Activated T-cell treated with anti-CD3 and anti-CD28 coated beads, Interleukin-2, amount 50 U/mL, for 72 hours (primary cell): Measurements from ENCODE around the gene TMEM235. TPM values are rescaled to one million over a fixed set of nuclear protein-coding genes. Genes with fewer than 3 reads are reported as not detected.

Source experiments
- ATAC-seq, 2 donors: fragments of 150-1000 bp; cut with Tn5 transposase; replicated peaks in 1 of 2; 2 replicates each; pipeline ENCODE4 v1.10.0; 2021; ENCODE audit warnings: moderate library complexity in 2 of 2, mild to moderate bottlenecking in 1 of 2
- DNase-seq, 2 donors: peaks; one replicate each; pipeline ENCODE4 v3.0.0; 2021 to 2022; ENCODE audit warnings: mixed read lengths in 1 of 2
- H3K27ac Mint-ChIP-seq: one replicate; pipeline ENCODE4 v1.8.0; 2022; ENCODE audit warnings: mild to moderate bottlenecking, moderate library complexity, mixed read lengths
- H3K27me3 Mint-ChIP-seq: one replicate; pipeline ENCODE4 v1.8.0; 2022; ENCODE audit warnings: low read depth, mixed read lengths
- H3K36me3 Mint-ChIP-seq, 2 donors: one replicate each; pipeline ENCODE4 v1.8.0; 2022; ENCODE audit warnings: mixed read lengths in 2 of 2, mild to moderate bottlenecking in 1 of 2; ENCODE audit not compliant: insufficient read depth in 2 of 2
- H3K4me1 Mint-ChIP-seq: one replicate; pipeline ENCODE4 v1.8.0; 2022; ENCODE audit warnings: low read depth, mixed read lengths
- H3K4me3 Mint-ChIP-seq, 2 donors: one replicate each; pipeline ENCODE4 v1.8.0; 2022; ENCODE audit warnings: mild to moderate bottlenecking in 2 of 2, mixed read lengths in 2 of 2, moderate library complexity in 2 of 2
- H3K9me3 Mint-ChIP-seq, 2 donors: one replicate each; pipeline ENCODE4 v1.8.0; 2022; ENCODE audit warnings: mixed read lengths in 2 of 2
- total RNA-seq, 2 donors: library from RNA; stranded (reverse); gene quantifications; one replicate each; pipeline ENCODE4 v1.2.3, GENCODE V29; 2022

Gene TMEM235
- total RNA-seq, 2 donors from 2014 or later: not detected

- DNase-seq (no peak), ATAC-seq (no peak)
- Mint-ChIP-seq H3K27me3 (peaks cover 12% of the 10 kb centered on the region), H3K4me1 (peaks cover 13% of the 10 kb centered on the region), H3K36me3 (no peaks in the 10 kb centered on the region), H3K4me3 (no peak overlapping the region), H3K27ac (no peak overlapping the region), H3K9me3 (no peaks in the 10 kb centered on the region)
These were observed 5.1 kb downstream of the TMEM235 start for GRCh38 chr17:78236362-78237127.

DNA sequence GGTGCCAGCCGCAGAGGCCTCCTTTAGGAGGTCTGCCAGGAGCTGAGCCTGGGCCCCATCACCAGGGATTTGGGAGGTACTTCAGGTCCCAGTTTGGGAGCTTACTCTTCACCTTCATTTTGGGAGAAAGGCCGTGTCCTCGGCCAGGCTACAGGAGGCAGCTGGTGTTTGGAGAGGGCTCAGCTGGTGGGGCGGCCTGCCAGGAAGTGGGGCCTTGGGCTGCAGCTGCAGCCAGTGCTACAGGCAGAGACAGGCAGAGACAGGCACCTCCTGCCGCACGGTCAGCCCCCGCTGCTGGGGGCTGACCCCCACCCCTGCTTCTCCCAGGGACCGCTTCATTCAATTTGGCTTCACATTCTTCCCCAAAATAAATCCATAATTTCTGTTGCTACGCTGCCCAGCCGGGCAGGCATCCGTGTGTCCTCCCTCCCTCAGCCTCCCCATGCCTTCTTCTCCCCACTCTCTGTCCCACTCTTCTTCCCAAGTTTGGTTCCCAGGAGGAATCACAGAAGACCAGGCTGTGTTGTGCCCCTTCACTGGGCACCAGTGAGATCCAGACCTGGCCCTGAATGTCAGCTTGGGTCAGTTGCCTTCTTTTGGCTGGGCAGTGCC is 6.1 kb downstream of the TMEM235 start:
- Mint-ChIP-seq H3K9me3 (no peaks in the 10 kb centered on the region), H3K4me1 (peaks cover 6% of the 10 kb centered on the region), H3K4me3 (no peak overlapping the region), H3K36me3 (no peaks in the 10 kb centered on the region), H3K27ac (no peak overlapping the region), H3K27me3 (peaks cover 7% of the 10 kb centered on the region)
- no peak for ATAC-seq
- no peak for DNase-seq

GRCh38 chr17:78238823-78239488 is 7.5 kb downstream of the TMEM235 start:
- Mint-ChIP-seq H3K27ac (no peak overlapping the region), H3K4me1 (peaks cover 9% of the 10 kb centered on the region), H3K9me3 (no peaks in the 10 kb centered on the region), H3K36me3 (no peaks in the 10 kb centered on the region), H3K4me3 (no peak overlapping the region), H3K27me3 (no peaks in the 10 kb centered on the region)
- no peak for ATAC-seq
- DNase-seq: no peak

DNA sequence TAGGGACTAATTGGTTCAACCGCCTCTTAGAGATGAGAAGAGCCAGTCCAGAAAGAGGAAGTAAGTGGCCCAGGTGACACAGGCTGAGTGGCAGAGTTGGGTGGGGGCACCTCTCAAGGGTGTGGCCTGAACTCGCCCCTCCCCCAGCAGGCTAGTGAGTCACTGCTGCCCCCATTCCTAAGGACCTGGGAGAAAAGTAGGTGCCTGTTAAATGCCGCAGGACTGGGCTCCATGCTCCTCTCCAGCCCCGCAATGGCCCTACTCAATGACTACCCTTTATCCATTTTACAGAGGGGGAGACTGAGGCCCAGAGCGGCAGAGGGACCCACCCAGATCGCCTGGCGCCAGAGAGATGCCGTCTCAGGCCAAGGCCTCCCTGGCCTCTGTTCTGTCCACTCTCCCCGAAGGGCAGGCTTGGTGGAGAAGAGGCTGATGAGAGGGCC is 8.1 kb downstream of the TMEM235 start:
- Mint-ChIP-seq H3K4me1 (peaks cover 9% of the 10 kb centered on the region), H3K36me3 (no peaks in the 10 kb centered on the region), H3K9me3 (no peaks in the 10 kb centered on the region), H3K27me3 (no peaks in the 10 kb centered on the region), H3K27ac (no peak overlapping the region), H3K4me3 (no peak overlapping the region)
- no peak for DNase-seq
- ATAC-seq: no peak

- H3K9me3 Mint-ChIP-seq: no peaks in the 10 kb centered on the region
- H3K27ac Mint-ChIP-seq: no peak overlapping the region
- H3K36me3 Mint-ChIP-seq: no peaks in the 10 kb centered on the region
- peaks cover 9% of the 10 kb centered on the region for H3K4me1 Mint-ChIP-seq
- DNase-seq (no peak), ATAC-seq (no peak)
- H3K4me3 Mint-ChIP-seq: no peak overlapping the region
- H3K27me3 Mint-ChIP-seq: no peaks in the 10 kb centered on the region
These were observed 8.7 kb downstream of the TMEM235 start for GRCh38 chr17:78240012-78240655.

DNA sequence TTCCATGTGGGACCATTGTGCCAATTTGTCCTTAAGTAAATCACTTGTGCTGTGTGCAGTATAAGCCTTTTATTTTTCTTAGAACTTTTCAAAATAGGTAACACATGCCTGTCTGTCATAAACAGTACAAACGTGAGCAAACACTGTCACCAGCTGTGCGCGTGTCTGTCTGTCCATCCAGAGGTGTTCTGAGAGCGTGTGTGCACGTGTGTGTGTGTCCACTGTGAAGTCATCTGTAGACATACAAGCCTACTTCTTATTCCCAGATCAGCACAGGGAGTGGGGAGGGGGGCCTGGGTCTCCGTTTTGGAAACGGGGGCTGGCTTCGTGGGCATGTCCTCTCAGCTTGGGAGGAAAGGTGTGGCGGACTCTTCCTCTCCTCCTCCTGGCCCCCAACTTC is 9.4 kb downstream of the TMEM235 start:
- H3K9me3 Mint-ChIP-seq: peaks cover 0 to 1% of the 10 kb centered on the region in 2 donors
- H3K27me3 Mint-ChIP-seq: no peaks in the 10 kb centered on the region
- no peak for DNase-seq
- no peaks in the 10 kb centered on the region for H3K36me3 Mint-ChIP-seq
- no peak overlapping the region for H3K27ac Mint-ChIP-seq
- peaks cover 9% of the 10 kb centered on the region for H3K4me1 Mint-ChIP-seq
- no peak overlapping the region for H3K4me3 Mint-ChIP-seq
- ATAC-seq: no peak

- Mint-ChIP-seq H3K9me3 (peaks cover 0 to 1% of the 10 kb centered on the region in 2 donors), H3K4me1 (peaks cover 9% of the 10 kb centered on the region), H3K4me3 (no peak overlapping the region), H3K27ac (no peak overlapping the region), H3K27me3 (no peaks in the 10 kb centered on the region), H3K36me3 (no peaks in the 10 kb centered on the region)
- no peak for DNase-seq
- peak; percentile 21 to 31 for ATAC-seq
These were observed 10.0 kb downstream of the TMEM235 start for GRCh38 chr17:78241277-78242023.

- peaks cover 9% of the 10 kb centered on the region for H3K4me1 Mint-ChIP-seq
- no peaks in the 10 kb centered on the region for H3K36me3 Mint-ChIP-seq
- H3K4me3 Mint-ChIP-seq: no peak overlapping the region
- no peak for DNase-seq
- no peaks in the 10 kb centered on the region for H3K27me3 Mint-ChIP-seq
- no peak overlapping the region for H3K27ac Mint-ChIP-seq
- peak; percentile 76 to 88 for ATAC-seq
- H3K9me3 Mint-ChIP-seq: peaks cover 0 to 1% of the 10 kb centered on the region in 2 donors
These were observed 10.8 kb downstream of the TMEM235 start for GRCh38 chr17:78242024-78242742.

DNA sequence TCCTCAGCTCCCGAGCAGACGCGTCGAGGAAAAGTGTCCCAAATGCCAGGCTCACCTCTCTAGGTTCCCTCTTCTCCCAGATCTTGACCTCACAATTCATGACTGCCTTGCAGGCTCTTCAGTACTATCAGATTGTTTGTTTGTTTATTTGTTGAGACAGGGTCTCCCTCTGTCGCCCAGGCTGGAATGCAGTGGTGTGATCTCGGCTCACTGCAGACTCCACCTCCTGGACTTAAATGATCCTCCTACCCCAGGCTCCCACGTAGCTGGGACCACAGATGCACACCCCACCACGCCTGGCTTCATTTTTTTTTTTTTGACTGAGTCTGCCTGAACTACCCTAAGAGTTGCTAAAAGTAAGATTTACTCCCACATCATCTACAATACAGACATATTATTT is 15.9 kb downstream of the TMEM235 start:
- Mint-ChIP-seq H3K4me1 (peaks cover 30% of the 10 kb centered on the region), H3K4me3 (no peak overlapping the region), H3K27me3 (no peaks in the 10 kb centered on the region), H3K36me3 (no peaks in the 10 kb centered on the region), H3K9me3 (peaks cover 0 to 1% of the 10 kb centered on the region in 2 donors), H3K27ac (no peak overlapping the region)
- no peak for ATAC-seq
- DNase-seq: no peak

DNA sequence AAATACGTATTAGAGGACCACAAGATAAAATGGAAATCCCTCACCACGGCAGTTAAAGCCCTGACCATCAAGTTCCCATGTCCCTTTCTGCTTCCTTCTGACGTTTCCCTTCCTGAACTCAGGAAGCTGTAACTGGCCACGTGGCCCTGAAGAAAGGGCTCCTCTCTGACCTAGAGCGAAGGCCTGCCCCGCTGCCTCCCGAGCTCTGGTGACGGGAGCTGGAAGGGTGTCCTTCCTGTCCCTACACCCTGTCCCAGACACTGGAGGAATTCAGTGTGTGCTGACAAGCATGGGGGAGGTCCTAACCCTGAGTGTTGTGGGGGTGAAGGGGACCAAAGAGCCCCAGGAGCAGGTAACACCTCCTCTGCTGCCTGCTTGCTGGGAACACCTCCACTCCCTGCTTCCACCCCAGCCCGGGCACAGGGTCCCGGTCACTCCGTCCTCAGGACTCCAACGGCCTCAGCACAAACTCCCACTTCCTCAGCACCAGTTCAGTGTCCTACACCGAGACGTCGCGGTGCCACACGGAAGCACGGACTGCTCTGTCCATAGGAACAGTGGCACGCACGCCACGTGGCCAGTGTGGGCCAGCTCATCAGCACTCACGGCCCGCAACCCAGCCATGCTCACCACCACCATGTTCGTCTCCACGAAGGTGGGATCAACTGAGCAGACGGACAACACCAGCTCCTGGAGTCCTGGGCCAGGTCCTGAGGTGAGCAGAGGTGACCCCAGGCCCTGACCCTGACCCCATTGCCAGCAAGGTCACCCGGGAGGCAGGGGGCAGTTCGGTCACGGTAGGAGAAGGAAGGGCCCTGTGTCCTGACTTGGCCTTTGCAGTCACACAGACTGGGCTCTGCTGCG is 16.9 kb downstream of the TMEM235 start:
- no peaks in the 10 kb centered on the region for H3K27me3 Mint-ChIP-seq

DNA sequence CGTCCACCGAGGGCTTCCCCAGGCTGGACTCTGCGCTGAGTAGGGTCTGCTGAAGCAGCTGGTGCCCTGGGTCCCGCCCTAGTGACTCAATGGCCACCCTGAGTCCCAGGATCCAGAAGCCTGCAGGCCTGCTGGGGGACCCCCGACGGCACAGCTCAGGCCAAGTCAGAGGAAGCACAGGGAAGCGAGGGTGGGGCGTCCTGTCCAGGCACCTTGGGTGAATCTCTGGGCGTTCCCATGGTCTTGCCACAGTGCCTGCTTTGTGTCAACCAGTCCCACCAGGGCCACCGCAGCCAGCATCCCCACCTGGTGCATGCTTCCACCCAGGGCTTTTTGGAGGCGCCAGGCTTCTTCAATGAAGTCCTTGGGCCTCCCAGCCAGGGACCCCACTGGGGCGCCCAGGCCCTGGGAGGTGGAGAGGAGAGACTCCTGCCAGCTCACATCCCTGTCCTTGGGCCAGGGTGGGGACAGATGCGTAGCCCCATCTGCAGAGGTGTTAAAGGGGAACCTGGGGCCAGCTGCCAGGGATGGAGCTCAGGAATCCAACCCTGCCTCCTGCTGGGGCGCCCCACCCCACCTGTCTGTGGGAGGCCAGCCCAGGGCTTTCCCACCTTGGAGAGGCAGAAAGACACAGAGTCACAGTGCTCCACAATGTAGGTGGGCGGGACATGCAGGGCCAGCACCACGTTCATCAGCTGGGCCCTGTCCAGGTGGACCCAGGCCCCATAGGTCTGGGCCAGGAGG is 17.8 kb downstream of the TMEM235 start:
- H3K9me3 Mint-ChIP-seq: peaks cover 0 to 1% of the 10 kb centered on the region in 2 donors
- no peak overlapping the region for H3K4me3 Mint-ChIP-seq
- no peak overlapping the region for H3K27ac Mint-ChIP-seq
- no peaks in the 10 kb centered on the region for H3K36me3 Mint-ChIP-seq
- DNase-seq (no peak), ATAC-seq (no peak)
- peaks cover 36% of the 10 kb centered on the region for H3K4me1 Mint-ChIP-seq
- H3K27me3 Mint-ChIP-seq: no peaks in the 10 kb centered on the region

More for the DNA sequence above, 16.9 kb downstream of the TMEM235 start:
- peaks cover 0 to 1% of the 10 kb centered on the region in 2 donors for H3K9me3 Mint-ChIP-seq
- no peak for DNase-seq
- peaks cover 31% of the 10 kb centered on the region for H3K4me1 Mint-ChIP-seq
- no peak overlapping the region for H3K27ac Mint-ChIP-seq
- no peak for ATAC-seq
- H3K36me3 Mint-ChIP-seq: no peaks in the 10 kb centered on the region
- H3K4me3 Mint-ChIP-seq: no peak overlapping the region
